HT-29 (cell line): ENCODE results near the gene P2RY8. TPM values are rescaled to one million over a fixed set of nuclear protein-coding genes. Genes with fewer than 3 reads are reported as not detected.
"Not testable (repeated sequence)": the region's sequence is repeated elsewhere in the genome, so short reads cannot be mapped to it uniquely, and the experiment has no call there.

Experiments
- DNase-seq: peaks from one replicate; pipeline ENCODE4 v3.0.0-alpha.2; 2015; ENCODE audit warnings: low spot score
- total RNA-seq: library from RNA; depleted of rRNA; stranded (reverse); fragments of >200 nt; shearing (Covaris generic); gene quantifications from 2 replicates; pipeline ENCODE4 v1.2.3, GENCODE V29; 2014

Gene P2RY8
- total RNA-seq, 1 experiment from 2014 or later: not detected

- DNase-seq: no peak
Observed at GRCh38 chrX:1545776-1546408, 8.9 kb upstream of the P2RY8 start.

GRCh38 chrX:1542994-1543725 is 6.2 kb upstream of the P2RY8 start:
- no peak for DNase-seq

- DNase-seq: not testable (repeated sequence)
Observed at GRCh38 chrX:1539146-1539545, 2.2 kb upstream of the P2RY8 start.

- not testable (repeated sequence) for DNase-seq
Observed at GRCh38 chrX:1537716-1538090, 718 bp upstream of the P2RY8 start.

- no peak for DNase-seq
Observed at GRCh38 chrX:1536712-1537030, 314 bp downstream of the P2RY8 start.

GRCh38 chrX:1535241-1536041 is 1.5 kb downstream of the P2RY8 start:
- no peak for DNase-seq

- no peak for DNase-seq
Observed at GRCh38 chrX:1534301-1535168, 2.5 kb downstream of the P2RY8 start.

- DNase-seq: no peak
Observed at GRCh38 chrX:1533058-1533457, 3.9 kb downstream of the P2RY8 start.

- no peak for DNase-seq
Observed at GRCh38 chrX:1531096-1531890, 5.7 kb downstream of the P2RY8 start.

- no peak for DNase-seq
Observed at GRCh38 chrX:1529756-1530155, 7.2 kb downstream of the P2RY8 start.

GRCh38 chrX:1529328-1529727 is 7.7 kb downstream of the P2RY8 start:
- DNase-seq: no peak

- DNase-seq: no peak
Observed at GRCh38 chrX:1528884-1529203, 8.1 kb downstream of the P2RY8 start.

- DNase-seq: no peak
Observed at GRCh38 chrX:1528186-1528883, 8.7 kb downstream of the P2RY8 start.

- no peak for DNase-seq
Observed at GRCh38 chrX:1527457-1527856, 9.5 kb downstream of the P2RY8 start.

GRCh38 chrX:1526565-1526964 is 10.4 kb downstream of the P2RY8 start:
- DNase-seq: no peak

- DNase-seq: no peak
Observed at GRCh38 chrX:1525583-1526355, 11.2 kb downstream of the P2RY8 start.

GRCh38 chrX:1524874-1525582 is 12.0 kb downstream of the P2RY8 start:
- no peak for DNase-seq

GRCh38 chrX:1522905-1523304 is 14.1 kb downstream of the P2RY8 start:
- not testable (repeated sequence) for DNase-seq

- DNase-seq: no peak
Observed at GRCh38 chrX:1521459-1521956, 15.5 kb downstream of the P2RY8 start.
